K562 (cell line): ENCODE results near the gene GRK4. TPM values are rescaled to one million over a fixed set of nuclear protein-coding genes. Genes with fewer than 3 reads are reported as not detected.
A peak's percentile ranks its signal among the peaks of the same experiment; 100 is the strongest.

Source experiments
- ARID1B ChIP-seq: fragments of 450-650 bp; IDR thresholded peaks from 2 replicates; pipeline ENCODE4 v1.6.1; 2016; ENCODE audit warnings: antibody characterized with exemption, mild to moderate bottlenecking, inconsistent platforms
- CLOCK ChIP-seq: fragments of 250-450 bp; sonication (Bioruptor Pico); IDR thresholded peaks from 2 replicates; pipeline ENCODE4 v1.4.0; 2020; ENCODE audit warnings: mild to moderate bottlenecking, moderate library complexity, borderline replicate concordance
- FOS ChIP-seq: IDR thresholded peaks from 3 replicates; pipeline ENCODE4 v1.6.1; 2011; ENCODE audit not compliant: insufficient read length; ENCODE audit errors: extremely low read depth
- GATA2 ChIP-seq: sonication (generic); formaldehyde crosslinking; IDR thresholded peaks from 2 replicates; pipeline ENCODE4 v1.4.0; 2020; ENCODE audit warnings: mild to moderate bottlenecking, missing genetic modification reagents
- GTF3C2 ChIP-seq: IDR thresholded peaks from 3 replicates; pipeline ENCODE4 v1.6.1; 2011; ENCODE audit warnings: borderline replicate concordance, mild to moderate bottlenecking, moderate library complexity; ENCODE audit not compliant: insufficient read length; ENCODE audit errors: extremely low read depth
- HDAC1 ChIP-seq, 2 experiments: fragments of 450-650 bp; IDR thresholded peaks; 2 replicates each; pipeline ENCODE4 v1.6.1; 2016 to 2017; ENCODE audit warnings: inconsistent platforms in 1 of 2, mild to moderate bottlenecking in 1 of 2, moderate library complexity in 1 of 2
- HMG20A ChIP-seq: fragments of 450-650 bp; formaldehyde crosslinking; conservative IDR thresholded peaks from 2 replicates; pipeline ENCODE4 v1.4.0; 2020; ENCODE audit warnings: mild to moderate bottlenecking, mixed read lengths
- HNRNPL ChIP-seq: fragments of 200-400 bp; formaldehyde crosslinking; IDR thresholded peaks from 2 replicates; pipeline ENCODE4 v1.6.1; 2017; ENCODE audit warnings: low read depth, mild to moderate bottlenecking, low read length
- KLF16 ChIP-seq: IDR thresholded peaks from 2 replicates; pipeline ENCODE4 v1.6.1; 2016; ENCODE audit warnings: antibody characterized with exemption
- LEF1 ChIP-seq: fragments of 450-650 bp; IDR thresholded peaks from 2 replicates; pipeline ENCODE4 v1.6.1; 2016; ENCODE audit warnings: mild to moderate bottlenecking
- MBD2 ChIP-seq: sonication (generic); IDR thresholded peaks from 2 replicates; pipeline ENCODE4 v1.6.1; 2016; ENCODE audit warnings: low read depth, borderline replicate concordance
- MCM2 ChIP-seq: fragments of 450-650 bp; IDR thresholded peaks from 2 replicates; pipeline ENCODE4 v1.6.1; 2017; ENCODE audit warnings: low read depth, mild to moderate bottlenecking
- MTA1 ChIP-seq: fragments of 450-650 bp; IDR thresholded peaks from 2 replicates; pipeline ENCODE4 v1.6.1; 2017; ENCODE audit warnings: borderline replicate concordance
- MYNN ChIP-seq, 2 experiments: sonication (generic); formaldehyde crosslinking in 1 of 2; IDR thresholded peaks; 2 replicates each; pipeline versions ENCODE4 v1.5.0 to v1.6.1; 2016 to 2020; ENCODE audit warnings: antibody characterized with exemption in 1 of 2, missing genetic modification reagents in 1 of 2
- POLR2AphosphoS2 ChIP-seq: IDR thresholded peaks from 2 replicates; pipeline ENCODE4 v1.6.1; 2012; ENCODE audit warnings: low read length, improper control_type of control experiment
- POLR3A ChIP-seq: IDR thresholded peaks from 2 replicates; pipeline ENCODE4 v1.6.1; 2011; ENCODE audit warnings: borderline replicate concordance, mild to moderate bottlenecking, moderate library complexity; ENCODE audit not compliant: insufficient read length, insufficient read depth; ENCODE audit errors: extremely low read depth
- RUNX1 ChIP-seq: sonication (generic); IDR thresholded peaks from 2 replicates; pipeline ENCODE4 v1.6.1; 2016; ENCODE audit warnings: antibody characterized with exemption, low read depth
- SLC30A9 ChIP-seq: fragments of 250-450 bp; sonication (Bioruptor Pico); IDR thresholded peaks from 2 replicates; pipeline ENCODE4 v1.8.0; 2022; ENCODE audit warnings: mild to moderate bottlenecking, moderate library complexity
- SMARCE1 ChIP-seq: fragments of 450-650 bp; IDR thresholded peaks from 2 replicates; pipeline ENCODE4 v1.7.1; 2016; ENCODE audit warnings: mild to moderate bottlenecking
- ZNF217 ChIP-seq: sonication (generic); formaldehyde crosslinking; IDR thresholded peaks from 2 replicates; pipeline ENCODE4 v1.8.0; 2022; ENCODE audit warnings: mild to moderate bottlenecking, missing genetic modification reagents
- polyA plus RNA-seq, 8 experiments: library from polyadenylated mRNA; depleted of rRNA in 4 of 8; stranded (reverse) in 5 of 8; unstranded in 3 of 8; fragments of >200 nt; fragmentation: Nextera tagmentation in 2 of 8; fragmentation: Illumina TruSeq in 1 of 8; extraction: Ambion mirVana in 2 of 8; extraction: Trizol in 1 of 8; gene quantifications; 2 replicates each; pipeline versions ENCODE4 v1.2.1 to v1.2.3, GENCODE V29; 2011 to 2014; ENCODE audit warnings: inconsistent platforms in 1 of 8, missing spikeins in 1 of 8
- total RNA-seq, 7 experiments: library from RNA; depleted of rRNA in 6 of 7; stranded (reverse); fragments of >200 nt in 6 of 7; fragmentation: Illumina TruSeq in 2 of 7; extraction: Trizol in 2 of 7; gene quantifications; 2 replicates each; pipeline versions ENCODE4 v1.2.1 to v1.2.3, GENCODE V29; 2011 to 2021; ENCODE audit warnings: low replicate concordance in 1 of 7
- TF ChIP-seq, protein P1 (sequence below): fragments of 250-450 bp; sonication (Bioruptor Pico); IDR thresholded peaks from 2 replicates; pipeline ENCODE4 v1.5.0; 2021

Gene GRK4
- total and polyA plus RNA-seq, 9 of the 15 experiments (the other 6 are each of a cell fraction or from before 2014, with no cell fraction given): 1.1 to 4.8 (median 2.6) TPM

GRCh38 chr4:2935762-2936743, 27.3 kb upstream of the GRK4 start (continued):
- TF ChIP-seq POLR3A: no peak
- TF ChIP-seq MCM2: no peak
- no peak for TF ChIP-seq RUNX1
- TF ChIP-seq KLF16: peak; percentile 5; the same call in 1 of the 2 replicates
- 0 out of 2 replicates have a peak, but pooled peaks have one; percentile 8 for TF ChIP-seq LEF1
- TF ChIP-seq POLR2AphosphoS2: no peak; the same call in 1 of the 2 replicates
- TF ChIP-seq, protein P1, sequence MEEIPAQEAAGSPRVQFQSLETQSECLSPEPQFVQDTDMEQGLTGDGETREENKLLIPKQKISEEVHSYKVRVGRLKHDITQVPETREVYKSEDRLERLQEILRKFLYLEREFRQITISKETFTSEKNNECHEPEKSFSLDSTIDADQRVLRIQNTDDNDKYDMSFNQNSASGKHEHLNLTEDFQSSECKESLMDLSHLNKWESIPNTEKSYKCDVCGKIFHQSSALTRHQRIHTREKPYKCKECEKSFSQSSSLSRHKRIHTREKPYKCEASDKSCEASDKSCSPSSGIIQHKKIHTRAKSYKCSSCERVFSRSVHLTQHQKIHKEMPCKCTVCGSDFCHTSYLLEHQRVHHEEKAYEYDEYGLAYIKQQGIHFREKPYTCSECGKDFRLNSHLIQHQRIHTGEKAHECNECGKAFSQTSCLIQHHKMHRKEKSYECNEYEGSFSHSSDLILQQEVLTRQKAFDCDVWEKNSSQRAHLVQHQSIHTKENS: no peak
- no peak for TF ChIP-seq HMG20A (CRISPR knock-in tag)
- TF ChIP-seq MYNN (IDR thresholded peaks at IDR 0.05): peak; percentile 81
- TF ChIP-seq MYNN (CRISPR knock-in tag; IDR thresholded peaks at IDR 0.05): no peak
- TF ChIP-seq HDAC1 (IDR thresholded peaks at IDR 0.05): 0 out of 4 replicates have a peak, but pooled peaks of 1 of the 2 experiments have one; percentile 32
- no peak for TF ChIP-seq FOS
- TF ChIP-seq GTF3C2: no peak
- TF ChIP-seq SMARCE1: no peak; the same call in 1 of the 2 replicates
- peak; percentile 71 for TF ChIP-seq ARID1B
- no peak for TF ChIP-seq ZNF217
- no peak for TF ChIP-seq MBD2
- TF ChIP-seq GATA2: peak; percentile 59
- TF ChIP-seq CLOCK (CRISPR knock-in tag): no peak
- TF ChIP-seq SLC30A9: no peak
- TF ChIP-seq HNRNPL: 0 out of 2 replicates have a peak, but pooled peaks have one; percentile 50
- TF ChIP-seq MTA1: 0 out of 2 replicates have a peak, but pooled peaks have one; percentile 26
